ENCODE measurements around the gene TRPV6. TPM values are rescaled to one million over a fixed set of nuclear protein-coding genes. Genes with fewer than 3 reads are reported as not detected.

TRPV6 gene
- total and polyA plus RNA-seq, 12 donors = under 0.01 to 0.10 (median 0.06) TPM; not detected in 8

DNA sequence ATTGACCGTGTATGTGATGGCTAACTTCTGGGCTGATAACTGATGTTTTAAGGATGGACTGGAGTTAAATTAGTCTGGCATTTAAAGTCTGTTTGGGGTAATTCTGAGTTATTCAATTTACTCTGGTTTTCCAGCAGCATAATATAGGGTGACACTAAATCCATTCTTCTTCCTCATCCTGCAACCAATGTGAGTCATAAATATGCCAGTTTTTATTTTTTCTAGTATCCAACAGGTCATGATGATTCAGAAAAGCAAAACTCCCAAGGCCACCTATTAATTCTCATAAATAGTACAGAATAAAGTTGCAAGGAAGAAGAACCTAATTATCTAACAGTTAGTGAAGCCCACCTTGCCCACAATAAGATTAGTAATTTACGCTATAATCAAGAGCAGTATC lies 38.2 kb downstream of the TRPV6 start:
- Histone ChIP-seq H3K36me3 (replicated peaks in 1 of 2) (no peaks in the 10 kb centered on the region), H3K4me1 (replicated peaks in 1 of 2) (no peaks in the 10 kb centered on the region), H3K27me3 (no peaks in the 10 kb centered on the region), H3K4me3 (no peak overlapping the region), H3K9me3 (replicated peaks in 1 of 3) (no peaks in the 10 kb centered on the region), H3K27ac (no peak overlapping the region)
- WGBS, 4 donors = 58 to 68% (median 66%) methylated on average over 2 of the region's 2 CpGs
- DNase-seq = no peak
- intact Hi-C loops (cut with DNase I) = no loop called here
- TF ChIP-seq, protein P1, sequence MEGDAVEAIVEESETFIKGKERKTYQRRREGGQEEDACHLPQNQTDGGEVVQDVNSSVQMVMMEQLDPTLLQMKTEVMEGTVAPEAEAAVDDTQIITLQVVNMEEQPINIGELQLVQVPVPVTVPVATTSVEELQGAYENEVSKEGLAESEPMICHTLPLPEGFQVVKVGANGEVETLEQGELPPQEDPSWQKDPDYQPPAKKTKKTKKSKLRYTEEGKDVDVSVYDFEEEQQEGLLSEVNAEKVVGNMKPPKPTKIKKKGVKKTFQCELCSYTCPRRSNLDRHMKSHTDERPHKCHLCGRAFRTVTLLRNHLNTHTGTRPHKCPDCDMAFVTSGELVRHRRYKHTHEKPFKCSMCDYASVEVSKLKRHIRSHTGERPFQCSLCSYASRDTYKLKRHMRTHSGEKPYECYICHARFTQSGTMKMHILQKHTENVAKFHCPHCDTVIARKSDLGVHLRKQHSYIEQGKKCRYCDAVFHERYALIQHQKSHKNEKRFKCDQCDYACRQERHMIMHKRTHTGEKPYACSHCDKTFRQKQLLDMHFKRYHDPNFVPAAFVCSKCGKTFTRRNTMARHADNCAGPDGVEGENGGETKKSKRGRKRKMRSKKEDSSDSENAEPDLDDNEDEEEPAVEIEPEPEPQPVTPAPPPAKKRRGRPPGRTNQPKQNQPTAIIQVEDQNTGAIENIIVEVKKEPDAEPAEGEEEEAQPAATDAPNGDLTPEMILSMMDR (IDR thresholded peaks at IDR 0.05) = no peak
- TF ChIP-seq POLR2A (IDR thresholded peaks at IDR 0.05) = no peak

DNA sequence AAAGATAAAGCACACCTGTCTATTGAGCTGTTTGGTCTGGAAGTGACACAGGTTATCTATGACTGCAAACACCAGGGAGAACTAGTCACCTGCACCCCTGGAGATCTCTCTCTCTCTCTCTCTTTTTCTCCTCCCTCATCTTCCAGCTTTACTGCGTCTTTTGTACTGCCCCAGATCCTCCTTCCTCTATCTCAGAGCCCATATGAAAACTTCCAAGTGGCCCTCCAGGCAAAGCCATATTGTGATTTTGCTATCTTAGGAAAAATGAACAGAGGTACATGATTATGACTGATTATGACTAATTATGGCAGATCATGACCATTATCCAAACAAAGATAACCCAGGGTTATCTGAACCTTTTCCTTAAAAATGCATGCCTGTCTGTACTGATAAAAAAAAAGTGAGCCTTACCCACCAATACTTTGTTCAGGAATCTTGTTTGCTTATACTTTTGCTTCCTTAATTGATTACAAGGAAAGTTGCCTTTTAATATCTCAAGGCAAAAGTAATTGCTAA lies 43.2 kb downstream of the TRPV6 start:
- TF ChIP-seq, protein P1 (IDR thresholded peaks at IDR 0.05) = no peak
- no peak for TF ChIP-seq POLR2A (IDR thresholded peaks at IDR 0.05)
- Histone ChIP-seq H3K4me1 (replicated peaks in 1 of 2) (no peaks in the 10 kb centered on the region), H3K9me3 (replicated peaks in 1 of 3) (no peaks in the 10 kb centered on the region), H3K27ac (no peak overlapping the region), H3K4me3 (no peak overlapping the region), H3K36me3 (replicated peaks in 1 of 2) (no peaks in the 10 kb centered on the region), H3K27me3 (no peaks in the 10 kb centered on the region)
- intact Hi-C loops (cut with DNase I) = no loop called here
- no peak for DNase-seq
- 65 to 82% (median 73%) methylated on average over 1 of the region's 1 CpG for WGBS, 4 donors

DNA sequence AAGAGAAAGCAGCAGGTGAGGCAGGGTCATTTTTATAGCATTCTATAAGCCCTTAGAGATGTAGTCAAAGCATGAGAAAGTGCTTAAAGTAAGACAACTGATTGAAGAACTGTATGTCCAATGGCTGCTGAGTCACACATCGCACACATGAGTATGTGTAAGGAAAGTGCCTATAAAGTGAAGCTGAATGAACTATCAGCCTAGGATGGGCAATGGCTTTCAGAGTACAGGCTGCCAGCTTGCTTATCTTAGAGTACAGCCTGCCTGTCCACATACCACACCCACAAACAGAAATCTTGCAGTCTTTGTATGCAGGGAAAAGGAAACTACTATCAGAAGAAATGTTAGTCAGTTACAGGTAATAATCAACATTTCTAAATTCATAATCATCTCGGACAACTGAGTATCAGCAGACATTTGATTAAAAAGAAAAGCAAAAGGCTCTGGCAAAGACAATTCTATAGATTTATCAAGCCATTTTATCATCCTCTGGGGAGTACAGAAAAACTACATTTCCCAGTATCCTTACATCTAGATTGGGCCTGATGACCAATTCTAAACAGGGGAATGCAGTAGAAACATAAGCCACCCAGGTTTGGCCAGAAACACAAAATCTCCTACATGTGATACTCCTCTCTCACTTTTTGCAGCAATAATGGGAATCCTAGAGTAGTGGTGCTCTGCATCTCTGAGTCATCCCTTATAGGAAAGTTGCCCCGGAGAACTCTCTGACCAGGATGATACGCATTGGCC lies 46.9 kb downstream of the TRPV6 start:
- Histone ChIP-seq H3K27ac (no peak overlapping the region), H3K9me3 (replicated peaks in 1 of 3) (no peaks in the 10 kb centered on the region), H3K4me3 (no peak overlapping the region), H3K4me1 (replicated peaks in 1 of 2) (no peaks in the 10 kb centered on the region), H3K27me3 (no peaks in the 10 kb centered on the region), H3K36me3 (replicated peaks in 1 of 2) (no peaks in the 10 kb centered on the region)
- 63 to 73% (median 67%) methylated on average over 4 of the region's 4 CpGs for WGBS, 4 donors
- intact Hi-C loops (cut with DNase I) = no loop called here
- DNase-seq = no peak
- no peak for TF ChIP-seq POLR2A (IDR thresholded peaks at IDR 0.05)
- TF ChIP-seq, protein P1 (IDR thresholded peaks at IDR 0.05) = no peak

DNA sequence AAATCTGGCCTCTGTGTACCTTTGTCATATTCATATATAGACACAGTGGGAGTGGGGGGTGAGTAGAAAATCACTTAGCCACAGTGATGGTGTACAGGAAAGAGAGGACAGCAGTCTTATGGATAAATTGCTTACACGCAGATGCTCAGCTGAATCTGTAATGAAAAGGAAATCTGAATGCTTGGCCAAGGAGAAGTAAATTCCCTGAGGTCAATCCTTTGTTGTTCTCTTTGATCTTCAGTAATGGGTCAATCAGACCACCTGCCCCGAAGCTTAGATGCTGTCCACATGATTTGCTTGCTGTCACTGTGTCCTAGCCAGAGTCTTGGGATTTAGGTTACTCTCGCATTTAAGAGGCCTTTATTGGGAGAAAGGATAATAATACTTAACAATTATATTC lies 49.1 kb downstream of the TRPV6 start:
- H3K4me1 ChIP-seq (replicated peaks in 1 of 2) = no peaks in the 10 kb centered on the region
- no peak for TF ChIP-seq POLR2A (IDR thresholded peaks at IDR 0.05)
- TF ChIP-seq, protein P1 (IDR thresholded peaks at IDR 0.05) = no peak
- intact Hi-C loops (cut with DNase I) = no loop called here
- no peaks in the 10 kb centered on the region for H3K9me3 ChIP-seq (replicated peaks in 1 of 3)
- H3K36me3 ChIP-seq (replicated peaks in 1 of 2) = no peaks in the 10 kb centered on the region
- H3K27me3 ChIP-seq = no peaks in the 10 kb centered on the region
- no peak for DNase-seq
- 81 to 92% (median 84%) methylated on average over 3 of the region's 3 CpGs for WGBS, 4 donors
- H3K27ac ChIP-seq = no peak overlapping the region
- no peak overlapping the region for H3K4me3 ChIP-seq
